Pancreas (tissue), 10 donors: ENCODE data around the gene UFSP1. TPM values are rescaled to one million over a fixed set of nuclear protein-coding genes. Genes with fewer than 3 reads are reported as not detected.
A peak's percentile ranks its signal among the peaks of the same experiment; 100 is the strongest.
"Not testable (repeated sequence)": the region's sequence is repeated elsewhere in the genome, so short reads cannot be mapped to it uniquely, and the experiment has no call there.

ENCODE experiments used
- ATAC-seq, 4 donors: fragments of 200-7000 bp; cut with Tn5 transposase; one replicate each; pipeline versions ENCODE4 v1.8.0 to v1.9.1; 2020; ENCODE audit warnings: mild to moderate bottlenecking in 4 of 4, moderate library complexity in 4 of 4
- DNase-seq, 6 donors: peaks; one replicate each; pipeline ENCODE4 v3.0.0-alpha.2; 2020
- FAIRE-seq: peaks from 2 replicates; lab custom pipeline; 2012; peaks lifted over from hg19 to GRCh38; lab: Jason Lieb, UNC
- H3K27ac ChIP-seq, 4 donors: fragments of 200-600 bp; sonication (generic); 1 replicate in 3 of 4; 2 replicates in 1 of 4; pipeline versions ENCODE4 v1.5.0 to v1.8.0; 2020
- H3K27me3 ChIP-seq, 4 donors: fragments of 200-600 bp; one replicate each; pipeline ENCODE4 v1.8.0; 2021
- H3K36me3 ChIP-seq, 3 donors: fragments of 200-600 bp; sonication (generic) in 1 of 3; one replicate each; pipeline versions ENCODE4 v1.5.0 to v1.8.0; 2020 to 2021
- H3K4me1 ChIP-seq, 3 donors: fragments of 200-600 bp; one replicate each; pipeline ENCODE4 v1.8.0; 2021
- H3K4me3 ChIP-seq, 4 donors: fragments of 200-600 bp; sonication (generic) in 2 of 4; one replicate each; pipeline versions ENCODE4 v1.5.0 to v1.8.0; 2020 to 2021
- H3K9me3 ChIP-seq, 4 donors: fragments of 200-600 bp; one replicate each; pipeline ENCODE4 v1.8.0; 2021
- CTCF ChIP-seq, 4 donors: fragments of 200-600 bp; sonication (generic) in 3 of 4; IDR thresholded peaks; one replicate each; pipeline versions ENCODE4 v1.5.0 to v1.8.0; 2021; ENCODE audit warnings: antibody characterized with exemption in 4 of 4
- WGBS, 2 donors: extraction: QIAGEN DNeasy Blood & Tissue Kit; methylation state at CpG; one replicate each; pipeline ENCODE4 v1.1.7; 2013; 5-methylcytosine and 5-hydroxymethylcytosine counted together
- intact Hi-C, 3 donors: fragments of 100-400 bp; cut with DNase I; formaldehyde crosslinking; loops; one replicate each; pipeline versions ENCODE4 v1.11.1 to v1.14.2; 2022
- polyA plus RNA-seq, 2 donors: library from polyadenylated mRNA; stranded (reverse); fragments of 200-250 nt; gene quantifications; one replicate each; pipeline ENCODE4 v1.2.3, GENCODE V29; 2013
- total RNA-seq, 6 donors: library from RNA; stranded (reverse); fragmentation: NEBNext Ultra II Directional in 4 of 6; extraction: Animal tissue kit (Norgen Biotek cat#: 25700) in 4 of 6; gene quantifications; one replicate each; pipeline versions ENCODE4 v1.2.1 to v1.2.4, GENCODE V29; 2021 to 2023
- donor health status: healthy with polysubstance abuse.
- donor health status: DM: no; HTN: no; CAD: no; lungs with moderate emphysema.
- donor health status: DM: no; HTN: no; CAD: no.
- donor health status: control.
- donor health status: control.
- donor health status: Bipolar disorder and iron deficiency.
- donor health status: DM: yes; HTN: yes; CAD: no.
- donor health status: DM: no; HTN: no; CAD: no.
- donor health status: DM: no; HTN: no; CAD: no.
- donor health status: DM: yes; HTN: yes; CAD: no.

The UFSP1 gene
- total and polyA plus RNA-seq, 8 donors = 0.83 to 6.3 (median 2.4) TPM

DNA sequence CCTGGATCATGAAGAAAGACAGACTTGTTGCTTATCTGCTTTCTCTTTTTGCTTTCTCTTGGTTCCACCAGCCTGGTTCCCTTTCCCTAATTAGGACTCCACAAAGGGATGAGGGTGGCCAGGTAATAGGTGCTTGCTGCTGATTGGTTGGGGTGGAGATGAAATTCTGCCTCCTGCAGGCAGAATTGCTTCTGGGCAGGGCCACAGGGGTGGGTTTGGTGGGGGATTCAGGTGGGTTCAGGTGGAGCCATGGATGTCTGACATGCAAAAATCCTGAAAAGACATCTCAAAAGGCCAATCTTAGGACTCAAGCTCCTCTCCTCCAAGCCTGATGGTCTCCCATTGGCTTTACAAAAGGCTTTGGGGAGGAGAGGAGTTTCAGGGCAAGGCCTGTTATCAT is 31.5 kb upstream of the UFSP1 start:
- Histone ChIP-seq H3K4me3 (no peak overlapping the region), H3K36me3 (no peaks in the 10 kb centered on the region), H3K9me3 (no peaks in the 10 kb centered on the region), H3K27ac (no peak overlapping the region), H3K27me3 (no peaks in the 10 kb centered on the region), H3K4me1 (no peaks in the 10 kb centered on the region)
- TF ChIP-seq CTCF (IDR thresholded peaks at IDR 0.05) = no peak
- intact Hi-C loops = no loop called here
- no peak for DNase-seq
- ATAC-seq = no peak
- no peak for FAIRE-seq

- H3K4me3 ChIP-seq, DNase-seq, H3K36me3 ChIP-seq, H3K27ac ChIP-seq, H3K27me3 ChIP-seq, H3K9me3 ChIP-seq, H3K4me1 ChIP-seq, intact Hi-C loops, FAIRE-seq, ATAC-seq: not testable (repeated sequence)
- WGBS, 2 donors = 70 to 71% methylated on average over 9 of the region's 9 CpGs
Measured at GRCh38 chr7:100919779-100920437, 30.4 kb upstream of the UFSP1 start.

DNA sequence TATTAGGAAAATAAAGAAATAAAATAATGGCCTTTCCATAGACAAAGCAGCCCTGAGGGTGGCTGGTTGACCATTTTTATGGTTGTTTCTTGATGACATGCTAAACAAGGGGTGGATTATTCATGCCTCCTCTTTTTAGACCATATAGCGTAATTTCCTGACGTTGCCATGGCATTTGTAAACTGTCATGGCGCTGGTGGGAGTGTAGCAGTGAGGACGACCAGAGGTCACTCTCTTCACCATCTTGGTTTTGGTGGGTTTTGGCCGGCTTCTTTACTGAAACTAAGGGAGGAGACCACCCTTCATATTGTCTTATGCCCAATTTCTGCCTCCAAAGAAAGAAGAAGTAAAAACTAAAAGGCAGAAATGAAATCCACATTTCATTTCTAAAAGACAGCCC is 29.8 kb upstream of the UFSP1 start:
- H3K4me3 ChIP-seq, ATAC-seq, H3K27me3 ChIP-seq, H3K4me1 ChIP-seq, H3K36me3 ChIP-seq, intact Hi-C loops, FAIRE-seq, H3K9me3 ChIP-seq, H3K27ac ChIP-seq, DNase-seq: not testable (repeated sequence)
- WGBS, 2 donors = 83 to 84% methylated on average over 5 of the region's 5 CpGs

GRCh38 chr7:100914879-100915447 is 25.4 kb upstream of the UFSP1 start:
- WGBS, 2 donors = 83 to 88% methylated on average over 8 of the region's 8 CpGs

GRCh38 chr7:100914208-100914878 is 24.8 kb upstream of the UFSP1 start:
- DNase-seq = peak in 5 of 6 donors; percentile 63 to 79 (median 71)
- intact Hi-C loops = no loop called here
- WGBS, 2 donors = 58 to 62% methylated on average over 15 of the region's 15 CpGs
- FAIRE-seq = no peak
- no peak for TF ChIP-seq CTCF (IDR thresholded peaks at IDR 0.05)
- peak; percentile 79 to 92 (median 90) for ATAC-seq
- Histone ChIP-seq H3K4me1 (peaks cover 0 to 7% (median 6%) of the 10 kb centered on the region in 3 donors), H3K27ac (peak overlapping the region in 2 of 4 donors; percentile 20 to 41), H3K36me3 (no peaks in the 10 kb centered on the region), H3K4me3 (no peak overlapping the region), H3K27me3 (no peaks in the 10 kb centered on the region), H3K9me3 (no peaks in the 10 kb centered on the region)

More at GRCh38 chr7:100914879-100915447, 25.4 kb upstream of the UFSP1 start:
- Histone ChIP-seq H3K36me3 (no peaks in the 10 kb centered on the region), H3K27ac (peak overlapping the region in 1 of 4 donors; percentile 20), H3K27me3 (no peaks in the 10 kb centered on the region), H3K4me3 (no peak overlapping the region), H3K9me3 (no peaks in the 10 kb centered on the region), H3K4me1 (peaks cover 0 to 7% (median 6%) of the 10 kb centered on the region in 3 donors)
- ATAC-seq = no peak
- FAIRE-seq = no peak
- DNase-seq = no peak
- TF ChIP-seq CTCF (IDR thresholded peaks at IDR 0.05) = no peak
- intact Hi-C loops = no loop called here
